Measurements from ENCODE around the gene SDK2.

SDK2 gene

DNA sequence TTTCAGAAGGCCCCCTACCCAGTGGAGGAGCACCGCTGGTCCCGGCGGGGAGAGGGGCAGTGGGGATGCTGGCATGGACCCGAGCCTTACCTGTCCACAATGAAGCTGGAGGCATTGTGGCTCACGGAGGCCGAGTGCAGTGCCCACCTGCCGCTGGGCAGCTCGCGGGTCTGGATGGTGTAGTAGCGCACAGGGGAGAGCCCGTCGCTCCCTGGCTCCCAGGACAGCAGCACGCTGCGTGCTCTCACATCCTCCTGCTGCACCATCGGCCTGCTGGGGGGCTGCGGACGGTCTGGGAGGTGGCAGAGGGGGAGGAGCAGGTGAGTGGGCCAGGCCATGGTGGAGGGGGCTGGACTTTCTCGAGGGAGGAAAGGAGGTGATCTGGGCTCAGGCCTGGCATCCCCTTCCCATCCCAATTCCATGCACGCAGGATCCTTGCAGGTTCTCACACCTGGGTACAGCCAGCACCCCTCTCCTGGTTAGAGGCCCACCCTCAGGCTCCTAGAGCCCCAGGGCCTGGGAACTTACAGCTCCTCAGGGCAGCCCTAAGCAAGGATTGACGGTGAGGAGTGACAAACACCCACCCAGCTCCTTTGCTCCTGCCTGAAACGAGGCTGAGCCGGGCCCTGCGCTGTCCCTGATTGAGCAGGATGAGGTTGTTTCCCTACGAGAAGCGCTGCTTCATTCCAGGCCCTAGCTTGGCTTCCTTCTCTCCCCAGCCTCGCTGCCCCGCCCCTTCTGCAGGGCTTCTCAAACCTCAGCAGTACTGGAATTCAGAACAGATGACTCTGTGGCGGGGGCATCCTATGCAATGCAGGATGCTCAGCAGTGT lies 256.3 kb downstream of the SDK2 start:
- ChIA-PET POLR2A (no interaction called here), CTCF (no interaction called here)
- no peak for TF ChIP-seq TARDBP (IDR thresholded peaks at IDR 0.05)
- no peak for TF ChIP-seq BHLHE40 (IDR thresholded peaks at IDR 0.05; ENCODE audit: borderline replicate concordance)
- TF ChIP-seq NFRKB (IDR thresholded peaks at IDR 0.05): no peak
- no peak for TF ChIP-seq SP1 (IDR thresholded peaks at IDR 0.05)
- no peak for TF ChIP-seq ELF4 (IDR thresholded peaks at IDR 0.05)
- TF ChIP-seq LEF1 (IDR thresholded peaks at IDR 0.05; ENCODE audit: borderline replicate concordance): no peak
- TF ChIP-seq ZNF384 (IDR thresholded peaks at IDR 0.05): no peak
- TF ChIP-seq, protein P1, sequence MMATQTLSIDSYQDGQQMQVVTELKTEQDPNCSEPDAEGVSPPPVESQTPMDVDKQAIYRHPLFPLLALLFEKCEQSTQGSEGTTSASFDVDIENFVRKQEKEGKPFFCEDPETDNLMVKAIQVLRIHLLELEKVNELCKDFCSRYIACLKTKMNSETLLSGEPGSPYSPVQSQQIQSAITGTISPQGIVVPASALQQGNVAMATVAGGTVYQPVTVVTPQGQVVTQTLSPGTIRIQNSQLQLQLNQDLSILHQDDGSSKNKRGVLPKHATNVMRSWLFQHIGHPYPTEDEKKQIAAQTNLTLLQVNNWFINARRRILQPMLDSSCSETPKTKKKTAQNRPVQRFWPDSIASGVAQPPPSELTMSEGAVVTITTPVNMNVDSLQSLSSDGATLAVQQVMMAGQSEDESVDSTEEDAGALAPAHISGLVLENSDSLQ (IDR thresholded peaks at IDR 0.05): no peak
- TF ChIP-seq FOXK2 (IDR thresholded peaks at IDR 0.05): no peak
- no peak for DNase-seq (ENCODE audit: extremely low spot score)

DNA sequence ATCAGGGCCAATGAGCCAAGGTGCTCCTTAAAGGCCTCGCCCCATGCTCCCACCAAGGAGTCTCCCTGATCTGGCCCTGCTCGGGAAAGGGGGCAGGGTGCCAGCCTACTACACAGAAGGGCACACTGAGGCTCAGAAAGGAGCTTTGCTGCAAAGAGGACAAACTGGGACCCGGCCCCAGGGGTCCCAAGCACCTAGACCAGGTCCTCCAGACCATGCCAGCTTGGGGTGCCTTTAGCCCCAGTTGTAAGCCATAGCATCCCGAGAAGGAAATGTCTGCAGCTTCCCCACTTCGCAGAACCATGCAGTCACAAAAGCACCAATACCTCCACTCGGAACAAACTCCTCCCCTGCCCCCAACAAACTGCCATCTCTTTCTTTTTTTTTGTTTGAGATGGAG lies 257.7 kb downstream of the SDK2 start:
- TF ChIP-seq, protein P1 (IDR thresholded peaks at IDR 0.05): no peak
- TF ChIP-seq LEF1 (IDR thresholded peaks at IDR 0.05; ENCODE audit: borderline replicate concordance): no peak
- no peak for TF ChIP-seq SUZ12 (IDR thresholded peaks at IDR 0.05)
- TF ChIP-seq FOXA1 (IDR thresholded peaks at IDR 0.05): no peak
- no peak for TF ChIP-seq ZNF384 (IDR thresholded peaks at IDR 0.05)
- TF ChIP-seq FOXM1 (IDR thresholded peaks at IDR 0.05; ENCODE audit: borderline replicate concordance): no peak
- no peak for TF ChIP-seq ARNT (IDR thresholded peaks at IDR 0.05)
- DNase-seq (ENCODE audit: extremely low spot score): no peak
- CTCF ChIA-PET: no interaction called here
- POLR2A ChIA-PET: no interaction called here

DNA sequence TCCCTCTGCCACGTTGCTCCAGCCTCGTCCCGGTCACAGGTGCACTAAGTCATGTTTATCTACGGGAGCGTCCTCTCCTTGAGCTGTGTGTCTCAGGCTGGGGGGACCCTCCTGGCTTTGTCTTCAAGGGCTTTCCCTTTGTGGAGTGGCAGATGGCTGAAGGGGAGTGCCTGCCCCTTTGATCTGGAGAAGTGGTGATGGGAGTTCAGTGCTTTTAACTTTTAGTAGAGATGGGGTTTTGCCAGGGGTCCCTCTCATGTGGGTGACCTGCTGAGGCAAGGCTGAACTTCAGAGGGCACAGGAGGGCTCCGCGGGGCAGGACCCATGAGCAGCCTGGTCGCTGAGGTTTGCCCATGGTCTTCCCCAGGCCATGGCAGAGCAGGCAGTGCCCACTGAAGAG lies 259.3 kb downstream of the SDK2 start:
- TF ChIP-seq ZNF384 (IDR thresholded peaks at IDR 0.05): no peak
- TF ChIP-seq TARDBP (IDR thresholded peaks at IDR 0.05): no peak
- no peak for TF ChIP-seq FOXK2 (IDR thresholded peaks at IDR 0.05)
- no peak for TF ChIP-seq ARNT (IDR thresholded peaks at IDR 0.05)
- no peak for TF ChIP-seq BHLHE40 (IDR thresholded peaks at IDR 0.05; ENCODE audit: borderline replicate concordance)
- no peak for TF ChIP-seq CTBP1 (IDR thresholded peaks at IDR 0.05; ENCODE audit: borderline replicate concordance)
- CTCF ChIA-PET: no interaction called here
- POLR2A ChIA-PET: no interaction called here

DNA sequence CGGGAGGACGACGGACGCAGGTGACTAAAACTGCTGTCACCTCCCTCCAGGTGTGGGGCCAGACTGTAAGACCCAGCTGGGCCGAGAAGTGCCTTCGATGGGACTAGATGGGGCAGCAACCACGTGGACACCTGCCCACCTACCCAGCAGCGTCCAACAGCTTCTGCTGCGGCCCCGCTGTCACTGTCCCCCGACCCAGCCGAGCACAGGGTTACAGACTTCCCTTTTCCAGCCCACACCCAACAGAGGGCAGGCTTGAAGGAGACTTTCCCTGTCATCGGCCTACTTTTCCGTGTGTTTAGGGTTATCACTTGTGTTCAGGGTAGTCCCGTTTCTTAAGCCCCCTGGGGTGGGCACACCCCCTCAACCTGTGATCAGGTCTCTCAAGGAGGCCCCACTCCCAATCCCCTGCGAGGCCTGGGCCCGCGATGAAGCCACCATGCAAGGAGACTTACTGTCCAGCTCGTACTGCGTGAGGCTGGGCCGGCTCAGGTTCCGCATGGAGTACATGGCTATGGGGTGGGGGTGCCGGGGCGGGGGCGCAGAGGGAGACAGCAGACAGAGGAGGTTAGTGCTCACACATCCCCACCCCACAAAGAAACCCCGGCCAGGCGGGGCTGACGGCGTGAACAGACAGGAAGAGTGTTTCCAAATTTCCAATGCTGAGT lies 263.7 kb downstream of the SDK2 start:
- ChIA-PET CTCF (no interaction called here), POLR2A (no interaction called here)
- no peak for DNase-seq (ENCODE audit: extremely low spot score)
- no peak for TF ChIP-seq TARDBP (IDR thresholded peaks at IDR 0.05)
- no peak for TF ChIP-seq ELF4 (IDR thresholded peaks at IDR 0.05)
- no peak for TF ChIP-seq HDGF (IDR thresholded peaks at IDR 0.05; ENCODE audit: borderline replicate concordance)
- no peak for TF ChIP-seq LEF1 (IDR thresholded peaks at IDR 0.05; ENCODE audit: borderline replicate concordance)
- TF ChIP-seq, protein P1 (IDR thresholded peaks at IDR 0.05): no peak
- no peak for TF ChIP-seq SP1 (IDR thresholded peaks at IDR 0.05)
- no peak for TF ChIP-seq CTBP1 (IDR thresholded peaks at IDR 0.05; ENCODE audit: borderline replicate concordance)
- no peak for TF ChIP-seq FOXK2 (IDR thresholded peaks at IDR 0.05)
- TF ChIP-seq NFRKB (IDR thresholded peaks at IDR 0.05): no peak
- no peak for TF ChIP-seq FOXM1 (IDR thresholded peaks at IDR 0.05; ENCODE audit: borderline replicate concordance)
- TF ChIP-seq SUZ12 (IDR thresholded peaks at IDR 0.05): no peak
- no peak for TF ChIP-seq BHLHE40 (IDR thresholded peaks at IDR 0.05; ENCODE audit: borderline replicate concordance)
- TF ChIP-seq L3MBTL2 (conservative IDR thresholded peaks at IDR 0.05): no peak
- no peak for TF ChIP-seq ZNF384 (IDR thresholded peaks at IDR 0.05)
- TF ChIP-seq ARNT (IDR thresholded peaks at IDR 0.05): no peak

More for the DNA sequence above, 259.3 kb downstream of the SDK2 start:
- DNase-seq (ENCODE audit: extremely low spot score): no peak

DNA sequence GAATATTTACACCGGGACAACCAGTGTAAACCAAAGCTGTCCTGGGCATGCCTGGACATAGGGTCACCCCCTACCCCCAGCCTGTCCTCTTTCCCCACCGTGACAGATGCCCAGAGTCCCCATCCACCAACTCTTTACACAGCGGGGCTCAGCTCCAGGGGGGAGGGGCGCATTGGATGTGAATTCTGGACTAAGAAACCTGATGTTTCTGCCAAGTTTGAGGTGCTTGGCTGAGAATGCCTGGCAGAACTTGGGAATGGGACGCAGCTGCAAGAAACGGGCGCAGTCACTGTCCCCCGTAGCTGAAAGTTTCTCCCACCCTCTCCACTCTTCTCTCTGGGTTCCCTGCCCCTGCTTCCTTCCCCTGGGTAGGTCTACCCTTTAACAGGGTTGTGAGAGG lies 264.4 kb downstream of the SDK2 start:
- no peak for DNase-seq (ENCODE audit: extremely low spot score)
- TF ChIP-seq NFRKB (IDR thresholded peaks at IDR 0.05) (no peak), FOXA1 (IDR thresholded peaks at IDR 0.05) (no peak), FOXK2 (IDR thresholded peaks at IDR 0.05) (no peak)
- POLR2A ChIA-PET: no interaction called here
- CTCF ChIA-PET: no interaction called here

DNA sequence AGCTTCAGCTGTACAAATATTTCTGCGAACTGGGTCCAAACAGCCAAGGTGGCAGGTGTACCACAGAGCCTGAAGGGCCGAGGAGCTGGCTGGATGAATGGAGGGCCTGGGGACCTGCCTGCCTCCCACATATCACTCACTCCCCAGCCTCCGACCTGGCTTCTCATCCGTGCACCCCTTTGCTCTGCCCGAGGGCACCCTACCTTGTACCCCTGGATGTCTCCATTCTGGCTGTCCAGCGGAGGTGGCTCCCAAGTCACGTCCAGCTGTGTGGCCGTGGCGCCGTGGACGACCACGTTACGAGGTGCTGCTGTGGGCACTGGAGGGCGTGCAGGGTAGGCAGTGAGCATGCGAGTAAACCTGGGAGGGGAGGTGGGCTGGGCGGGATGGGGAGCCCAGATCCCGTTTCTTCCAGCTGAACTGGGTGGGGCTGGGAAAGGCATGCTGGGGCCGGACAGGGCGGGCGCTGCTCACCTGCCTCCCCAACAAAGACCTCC lies 265.2 kb downstream of the SDK2 start:
- POLR2A ChIA-PET: no interaction called here
- CTCF ChIA-PET: no interaction called here
- DNase-seq (ENCODE audit: extremely low spot score): no peak
- TF ChIP-seq ELF4 (IDR thresholded peaks at IDR 0.05) (no peak), ZNF384 (IDR thresholded peaks at IDR 0.05) (no peak), FOXK2 (IDR thresholded peaks at IDR 0.05) (no peak), LEF1 (IDR thresholded peaks at IDR 0.05; ENCODE audit: borderline replicate concordance) (no peak), SUZ12 (IDR thresholded peaks at IDR 0.05) (no peak), BHLHE40 (IDR thresholded peaks at IDR 0.05; ENCODE audit: borderline replicate concordance) (no peak), CTBP1 (IDR thresholded peaks at IDR 0.05; ENCODE audit: borderline replicate concordance) (no peak), ARNT (IDR thresholded peaks at IDR 0.05) (no peak), HDGF (IDR thresholded peaks at IDR 0.05; ENCODE audit: borderline replicate concordance) (no peak), TARDBP (IDR thresholded peaks at IDR 0.05) (no peak)
